Pons (tissue), 1 donor: ENCODE measurements around the gene GATA3.

Source experiments
- DNase-seq: peaks from one replicate; pipeline ENCODE4 v3.0.0-alpha.2; 2016; ENCODE audit warnings: low spot score

Gene GATA3

DNA sequence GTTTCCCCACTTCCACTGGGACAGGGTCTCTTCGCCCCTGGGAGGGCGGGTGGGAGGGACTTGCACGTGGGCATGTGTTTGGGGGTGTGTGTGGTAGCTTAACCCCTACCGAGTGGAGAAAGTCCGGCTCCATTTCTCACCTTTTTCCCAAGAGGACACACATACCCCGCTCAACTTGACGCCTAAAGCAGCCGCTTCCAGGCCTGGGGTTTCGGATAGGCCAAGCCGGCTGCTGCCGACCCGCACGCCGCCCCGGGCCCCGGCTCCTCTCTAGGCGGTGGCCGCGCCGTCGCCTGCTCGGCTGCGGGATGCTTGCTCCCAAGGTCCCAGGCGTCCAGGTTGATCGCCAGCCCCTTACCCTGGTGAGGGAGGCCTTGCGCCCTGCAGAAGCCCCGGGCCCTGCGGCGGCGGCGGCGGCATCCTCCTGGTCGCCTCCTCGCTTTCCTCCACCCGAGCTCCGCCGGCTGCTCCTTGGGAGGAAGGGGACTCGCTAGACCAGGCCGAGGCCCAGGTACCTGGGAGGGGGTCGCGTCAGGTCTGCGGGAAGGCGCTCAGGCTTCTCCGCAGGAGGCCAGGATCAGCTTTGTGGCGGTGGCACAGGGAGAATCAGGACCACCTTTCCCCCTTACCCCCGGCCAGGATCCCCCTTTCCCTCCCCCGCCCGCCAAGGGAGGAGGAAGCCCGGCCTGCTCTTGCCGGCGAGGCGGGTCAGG, 3.2 kb upstream of the GATA3 start:
- DNase-seq, result no peak

DNA sequence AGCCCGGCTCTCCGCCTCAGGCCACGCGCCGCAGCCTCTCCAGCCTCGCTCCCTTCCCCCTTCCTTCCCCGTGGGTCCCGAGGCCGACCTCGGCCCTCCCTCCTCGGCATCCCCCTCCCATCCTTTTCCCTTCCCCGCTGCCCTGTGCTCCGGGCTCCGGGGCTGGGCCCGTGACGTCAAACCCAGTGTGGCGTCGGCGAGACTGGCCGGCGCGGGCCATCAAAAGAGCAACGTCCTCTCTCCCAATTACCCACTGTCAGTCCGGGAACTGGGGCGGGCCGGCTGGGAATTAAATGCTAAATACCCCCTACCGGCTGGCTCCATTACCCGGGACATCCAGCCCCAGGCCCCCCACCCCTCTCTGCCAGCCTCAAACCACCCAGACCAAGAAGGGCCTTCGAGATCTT, 2.6 kb upstream of the GATA3 start:
- no peak for DNase-seq

DNA sequence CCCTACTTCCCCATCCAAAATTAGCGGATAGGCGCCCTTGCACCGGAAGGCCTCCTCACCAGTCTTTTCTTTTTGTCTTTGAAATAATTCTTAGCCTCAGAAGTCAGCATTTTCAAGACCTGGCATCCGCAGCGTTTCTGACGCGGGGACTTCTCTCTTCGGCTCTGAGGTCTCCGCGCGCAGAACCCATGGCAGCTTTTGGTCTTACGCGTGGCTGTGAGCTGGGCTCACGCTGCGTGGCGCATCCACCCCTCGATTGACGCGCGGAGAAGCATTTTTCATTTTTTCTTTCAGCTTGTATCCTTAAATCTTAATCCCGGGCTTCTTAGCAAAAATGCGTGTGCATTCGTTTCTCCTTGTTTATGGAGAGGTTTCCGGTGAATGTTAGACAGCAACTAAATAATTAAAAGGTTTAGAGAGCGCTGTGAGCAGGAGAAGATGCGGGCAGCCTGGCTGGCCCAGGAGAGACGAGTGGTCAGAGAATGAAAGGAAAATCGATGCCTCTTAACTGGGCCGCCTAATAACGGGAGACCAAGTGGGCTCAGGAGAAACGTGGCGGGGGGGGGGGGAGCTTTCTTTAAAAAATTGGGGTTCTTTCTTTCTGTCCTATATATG, 2.0 kb upstream of the GATA3 start:
- DNase-seq, result no peak

DNA sequence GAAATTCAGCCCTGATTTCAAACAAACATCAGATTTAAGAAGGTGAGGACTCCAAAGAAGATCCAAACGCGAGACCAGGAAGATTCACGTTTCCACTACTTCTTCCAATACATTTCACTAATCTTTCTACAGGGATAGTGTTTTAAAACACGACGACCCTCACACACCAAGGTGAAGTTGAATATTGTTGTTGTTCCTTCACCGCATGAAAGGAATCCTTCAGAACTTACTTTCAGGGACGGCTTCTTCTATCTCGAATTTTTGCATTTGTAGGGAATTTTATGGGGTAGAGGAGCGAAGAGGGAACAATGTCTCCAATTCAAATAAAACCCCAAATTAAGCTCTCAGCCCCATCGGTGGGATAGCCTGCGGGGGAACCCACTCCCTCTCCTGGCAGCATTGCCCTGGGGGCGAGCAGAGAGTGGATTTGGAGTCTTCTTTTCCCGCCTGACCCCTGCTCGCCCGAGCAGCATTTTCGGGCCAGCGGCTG, 1.5 kb upstream of the GATA3 start:
- DNase-seq, result no peak

DNA sequence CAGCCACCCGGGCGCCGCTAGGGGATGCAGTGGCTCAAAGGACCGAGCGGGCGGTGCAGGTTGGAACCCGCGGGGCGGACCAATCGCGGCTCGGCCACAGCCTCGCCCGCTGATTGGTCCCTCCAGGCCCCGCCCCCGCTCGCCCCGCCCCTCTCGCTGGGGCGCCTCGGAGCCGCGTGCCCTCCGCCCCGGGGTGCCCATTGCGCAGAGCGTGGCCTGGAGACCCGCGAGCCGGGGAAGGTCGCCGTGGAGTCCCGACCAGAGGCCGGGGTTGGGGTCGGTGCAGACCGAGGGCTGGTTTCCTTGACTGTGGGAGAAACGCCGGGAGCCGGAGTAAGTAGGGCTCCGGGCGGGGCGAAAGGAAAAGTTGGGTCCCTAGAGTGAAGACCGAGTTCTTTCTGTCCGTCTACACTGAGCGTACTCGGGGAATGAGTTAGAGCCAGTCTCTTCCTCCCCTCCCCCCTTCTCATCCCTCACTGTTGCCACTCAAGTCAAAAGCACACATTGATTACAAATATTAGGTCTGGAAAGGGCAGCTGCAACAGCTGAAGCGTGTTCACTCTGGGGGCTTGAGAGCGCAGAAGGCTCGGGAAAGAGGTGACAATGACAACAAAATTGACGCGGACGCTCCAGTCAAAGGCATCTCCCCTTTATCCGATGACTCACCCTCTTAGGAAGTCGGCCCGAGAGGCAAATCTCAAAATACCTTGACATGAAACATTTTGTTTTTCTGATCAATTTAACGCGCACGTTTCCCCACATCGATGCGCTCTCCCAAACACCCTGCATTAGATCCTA, 843 bp upstream of the GATA3 start:
- peak; percentile 41 for DNase-seq

DNA sequence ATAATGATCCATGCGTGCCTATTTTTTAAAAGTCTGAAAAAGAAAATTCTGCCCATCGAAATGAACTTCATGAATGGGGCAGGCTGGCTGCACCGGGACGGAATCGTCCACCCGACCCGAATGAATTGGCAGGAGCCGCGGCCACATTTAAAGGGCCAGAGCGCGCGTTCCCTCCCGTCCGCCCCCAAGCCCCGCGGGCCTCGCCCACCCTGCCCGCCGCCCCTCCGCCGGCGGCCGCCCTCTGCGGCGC, 319 bp upstream of the GATA3 start:
- DNase-seq, result no peak

DNA sequence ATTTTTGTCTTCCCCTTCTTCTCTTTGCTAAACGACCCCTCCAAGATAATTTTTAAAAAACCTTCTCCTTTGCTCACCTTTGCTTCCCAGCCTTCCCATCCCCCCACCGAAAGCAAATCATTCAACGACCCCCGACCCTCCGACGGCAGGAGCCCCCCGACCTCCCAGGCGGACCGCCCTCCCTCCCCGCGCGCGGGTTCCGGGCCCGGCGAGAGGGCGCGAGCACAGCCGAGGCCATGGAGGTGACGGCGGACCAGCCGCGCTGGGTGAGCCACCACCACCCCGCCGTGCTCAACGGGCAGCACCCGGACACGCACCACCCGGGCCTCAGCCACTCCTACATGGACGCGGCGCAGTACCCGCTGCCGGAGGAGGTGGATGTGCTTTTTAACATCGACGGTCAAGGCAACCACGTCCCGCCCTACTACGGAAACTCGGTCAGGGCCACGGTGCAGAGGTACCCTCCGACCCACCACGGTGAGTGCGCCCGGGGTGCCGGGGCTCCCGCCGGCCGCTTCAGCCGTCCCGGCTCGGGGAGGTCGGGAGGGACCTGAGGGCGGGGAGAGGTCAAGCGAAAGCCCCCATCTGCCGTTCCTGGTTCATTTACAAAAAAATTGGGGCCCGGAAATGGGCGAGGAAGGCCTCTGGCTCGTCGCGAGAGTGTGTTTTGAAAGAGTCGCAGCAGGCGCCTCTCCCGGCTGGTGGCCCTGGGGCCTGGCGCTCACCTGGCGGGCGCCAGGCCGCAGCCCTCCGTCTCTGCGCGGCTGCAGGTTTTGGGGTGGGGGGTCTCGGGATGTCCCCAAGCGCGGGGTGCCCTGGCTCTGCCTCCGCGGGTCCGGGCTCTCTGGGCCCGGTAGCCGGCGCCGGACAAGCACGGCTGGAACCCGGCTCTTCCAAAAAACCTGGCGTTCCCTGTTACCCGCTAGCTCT, 1.2 kb downstream of the GATA3 start:
- DNase-seq, result no peak

DNA sequence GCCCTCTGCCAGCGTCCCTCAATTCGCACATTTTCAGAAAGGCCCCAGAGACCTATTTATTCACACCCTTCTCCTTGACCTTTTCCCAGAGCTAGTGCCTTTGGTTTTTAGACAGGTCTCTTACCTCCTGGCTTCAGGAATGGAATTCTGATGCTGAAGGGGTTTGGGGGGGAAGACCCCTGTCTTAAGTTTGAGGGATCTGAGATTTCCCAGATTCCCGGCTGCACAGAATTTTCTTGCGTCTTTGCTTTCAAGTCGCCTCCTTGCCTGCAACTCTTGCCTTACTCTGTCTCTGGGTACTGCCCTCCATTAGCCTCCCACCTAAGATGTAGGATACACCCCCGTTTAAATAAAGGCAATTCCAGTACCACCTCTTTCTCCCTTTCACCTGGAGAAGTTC, 1.9 kb downstream of the GATA3 start:
- DNase-seq, result no peak

DNA sequence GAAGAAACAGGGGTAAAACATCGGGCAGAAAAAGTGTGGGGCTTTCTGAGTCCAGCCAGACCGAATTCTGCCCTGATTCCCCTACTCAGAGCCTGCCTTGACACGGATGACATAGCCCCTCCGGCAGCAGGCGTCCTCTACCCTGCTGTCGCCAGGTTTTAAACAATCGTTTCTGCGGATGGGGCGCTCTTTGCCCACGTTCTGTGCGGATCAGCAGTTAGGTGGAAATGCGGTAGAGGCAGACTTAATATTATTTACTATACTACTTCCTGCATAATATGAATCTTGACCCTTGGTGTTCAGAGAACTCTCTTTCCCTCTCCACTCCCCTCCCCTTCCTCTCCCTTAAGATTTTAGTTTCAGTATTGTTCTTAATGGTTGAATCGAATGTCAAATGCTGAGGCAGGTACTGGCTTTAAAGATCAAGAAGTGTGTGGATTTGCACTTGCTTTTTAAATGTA, 2.4 kb downstream of the GATA3 start:
- DNase-seq, result no peak

DNA sequence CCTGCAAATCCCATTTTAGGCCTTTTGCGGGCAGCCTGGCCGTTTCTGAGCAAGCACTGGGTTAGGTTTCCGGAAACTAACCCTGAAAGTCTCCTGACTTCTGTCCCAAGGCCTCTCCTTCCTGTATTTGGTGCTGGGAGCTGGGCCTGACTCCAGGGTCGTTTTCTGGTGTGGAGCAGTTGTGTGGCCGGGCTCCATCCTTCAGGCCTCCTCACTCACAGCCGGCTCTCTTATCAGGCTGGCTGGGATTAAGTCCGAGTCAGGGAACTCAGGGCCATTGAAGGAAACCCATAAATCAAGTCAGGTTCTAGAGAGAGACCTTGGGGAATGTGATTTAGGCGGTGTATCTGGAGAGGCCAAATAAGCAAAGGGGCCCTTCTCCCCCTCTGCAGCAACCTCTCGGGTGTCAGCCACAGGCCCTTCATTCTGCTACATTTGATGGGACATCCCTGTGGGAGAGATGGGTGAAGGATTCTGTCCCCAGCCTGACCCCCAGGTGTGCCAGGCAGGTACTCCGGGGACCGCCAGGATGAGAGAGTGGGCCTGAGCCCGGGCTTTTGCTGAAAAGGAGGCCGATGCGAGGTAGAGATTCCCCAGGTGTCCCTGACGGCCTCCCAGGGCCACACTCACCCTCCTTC, 3.3 kb downstream of the GATA3 start:
- no peak for DNase-seq

DNA sequence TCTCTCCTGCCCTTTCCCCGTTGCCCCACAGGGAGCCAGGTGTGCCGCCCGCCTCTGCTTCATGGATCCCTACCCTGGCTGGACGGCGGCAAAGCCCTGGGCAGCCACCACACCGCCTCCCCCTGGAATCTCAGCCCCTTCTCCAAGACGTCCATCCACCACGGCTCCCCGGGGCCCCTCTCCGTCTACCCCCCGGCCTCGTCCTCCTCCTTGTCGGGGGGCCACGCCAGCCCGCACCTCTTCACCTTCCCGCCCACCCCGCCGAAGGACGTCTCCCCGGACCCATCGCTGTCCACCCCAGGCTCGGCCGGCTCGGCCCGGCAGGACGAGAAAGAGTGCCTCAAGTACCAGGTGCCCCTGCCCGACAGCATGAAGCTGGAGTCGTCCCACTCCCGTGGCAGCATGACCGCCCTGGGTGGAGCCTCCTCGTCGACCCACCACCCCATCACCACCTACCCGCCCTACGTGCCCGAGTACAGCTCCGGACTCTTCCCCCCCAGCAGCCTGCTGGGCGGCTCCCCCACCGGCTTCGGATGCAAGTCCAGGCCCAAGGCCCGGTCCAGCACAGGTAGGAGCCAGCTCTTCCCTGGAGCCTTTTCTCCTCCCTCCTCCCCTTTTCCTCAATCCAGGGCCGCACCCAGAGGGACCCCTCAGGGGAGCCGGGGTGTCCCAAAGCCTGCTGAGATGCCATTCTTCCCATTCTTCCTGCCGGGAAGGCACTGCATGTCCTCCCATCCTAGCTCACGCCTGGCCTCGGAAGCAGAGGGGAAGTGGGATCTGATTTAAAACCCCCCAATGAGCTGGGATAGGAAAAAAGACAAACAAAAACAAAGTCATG, 4.0 kb downstream of the GATA3 start:
- no peak for DNase-seq

DNA sequence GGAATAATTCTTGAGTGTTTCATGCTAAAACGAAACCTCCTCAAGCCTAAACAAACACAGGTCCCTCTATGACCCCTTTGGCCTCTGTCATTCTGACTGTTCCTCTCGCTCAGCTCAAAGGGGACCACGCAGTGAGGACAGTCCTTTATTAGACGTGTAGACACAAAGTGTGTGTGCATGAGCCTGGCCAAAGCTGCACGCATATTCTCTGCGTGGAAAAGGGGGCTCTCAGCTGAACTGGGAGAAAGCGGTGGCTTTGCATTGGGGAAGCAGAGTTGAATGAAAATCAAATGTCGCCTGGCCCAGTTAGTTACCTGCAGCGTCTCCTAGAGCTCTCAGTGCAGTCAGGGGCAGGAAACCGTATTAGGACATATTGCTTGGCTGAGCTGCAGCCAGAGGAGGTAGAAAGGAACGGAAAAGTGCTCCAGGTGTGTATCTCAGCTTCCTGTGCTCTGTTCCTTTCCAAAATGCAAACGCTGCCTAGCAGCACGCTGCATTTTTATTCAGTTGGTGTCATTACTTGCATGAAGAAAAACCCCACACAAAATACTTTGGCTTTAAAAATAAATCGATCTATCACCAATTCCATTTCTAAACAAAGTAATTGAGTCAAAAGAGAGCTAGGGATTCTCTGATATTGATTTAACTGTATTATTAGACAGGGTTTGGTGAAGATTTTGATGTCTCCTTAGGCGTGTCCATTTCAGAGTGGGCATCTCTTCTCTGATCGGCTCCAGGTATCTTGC, 4.9 kb downstream of the GATA3 start:
- DNase-seq, result no peak

DNA sequence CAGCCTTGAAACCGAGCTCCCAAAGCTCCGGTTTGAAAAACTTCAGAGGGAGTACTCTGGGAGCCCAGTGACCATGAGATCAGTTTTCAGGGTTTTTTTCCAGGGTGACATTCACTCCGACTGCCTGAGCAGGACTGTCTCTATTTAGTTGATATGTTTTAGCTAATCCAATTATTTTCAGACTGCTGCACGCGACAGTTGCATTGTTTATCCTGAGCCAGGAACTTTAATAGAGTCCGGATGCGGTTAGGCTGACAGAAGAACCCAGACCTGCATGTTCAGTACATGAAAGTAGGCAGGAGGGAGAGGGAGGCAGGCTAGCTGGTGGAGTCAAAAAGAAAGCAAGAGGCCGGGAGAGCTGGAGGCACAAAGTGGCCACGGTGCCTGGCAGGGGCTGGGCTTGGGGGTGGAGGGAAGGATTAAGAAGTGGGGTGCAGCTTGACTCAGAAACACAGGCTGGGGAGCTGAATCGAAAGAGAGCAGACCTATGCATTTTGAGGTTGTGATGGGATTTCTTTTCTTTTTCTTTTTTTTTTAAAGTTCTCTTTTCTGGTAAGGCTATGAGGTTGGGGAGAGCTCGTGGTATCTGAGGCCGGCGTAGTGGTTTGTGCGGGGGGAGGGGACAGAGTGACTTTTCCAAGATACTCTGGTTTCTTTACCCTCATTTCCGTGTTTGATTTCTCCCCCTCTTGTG, 5.7 kb downstream of the GATA3 start:
- DNase-seq, result no peak

DNA sequence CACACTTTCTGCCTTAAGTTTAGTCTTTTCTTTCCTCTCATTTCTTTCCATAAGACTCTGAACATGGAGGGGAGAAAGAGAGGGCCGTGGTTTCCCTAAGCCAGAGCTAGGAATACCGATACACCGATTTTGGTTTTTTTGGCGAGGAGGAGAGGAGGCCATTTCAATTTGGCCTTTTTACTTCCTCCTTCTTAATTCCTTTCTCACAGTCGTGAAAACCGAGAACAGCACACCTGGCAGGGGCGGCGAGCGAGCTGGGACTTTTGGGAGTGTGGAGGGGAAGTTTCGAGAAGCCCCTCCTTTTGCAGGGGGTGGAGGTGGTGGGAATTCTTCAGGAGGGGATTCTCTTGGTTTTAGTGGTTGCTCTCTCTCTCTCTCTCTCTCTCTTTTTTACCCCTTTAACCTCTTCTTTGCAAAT, 6.2 kb downstream of the GATA3 start:
- no peak for DNase-seq

DNA sequence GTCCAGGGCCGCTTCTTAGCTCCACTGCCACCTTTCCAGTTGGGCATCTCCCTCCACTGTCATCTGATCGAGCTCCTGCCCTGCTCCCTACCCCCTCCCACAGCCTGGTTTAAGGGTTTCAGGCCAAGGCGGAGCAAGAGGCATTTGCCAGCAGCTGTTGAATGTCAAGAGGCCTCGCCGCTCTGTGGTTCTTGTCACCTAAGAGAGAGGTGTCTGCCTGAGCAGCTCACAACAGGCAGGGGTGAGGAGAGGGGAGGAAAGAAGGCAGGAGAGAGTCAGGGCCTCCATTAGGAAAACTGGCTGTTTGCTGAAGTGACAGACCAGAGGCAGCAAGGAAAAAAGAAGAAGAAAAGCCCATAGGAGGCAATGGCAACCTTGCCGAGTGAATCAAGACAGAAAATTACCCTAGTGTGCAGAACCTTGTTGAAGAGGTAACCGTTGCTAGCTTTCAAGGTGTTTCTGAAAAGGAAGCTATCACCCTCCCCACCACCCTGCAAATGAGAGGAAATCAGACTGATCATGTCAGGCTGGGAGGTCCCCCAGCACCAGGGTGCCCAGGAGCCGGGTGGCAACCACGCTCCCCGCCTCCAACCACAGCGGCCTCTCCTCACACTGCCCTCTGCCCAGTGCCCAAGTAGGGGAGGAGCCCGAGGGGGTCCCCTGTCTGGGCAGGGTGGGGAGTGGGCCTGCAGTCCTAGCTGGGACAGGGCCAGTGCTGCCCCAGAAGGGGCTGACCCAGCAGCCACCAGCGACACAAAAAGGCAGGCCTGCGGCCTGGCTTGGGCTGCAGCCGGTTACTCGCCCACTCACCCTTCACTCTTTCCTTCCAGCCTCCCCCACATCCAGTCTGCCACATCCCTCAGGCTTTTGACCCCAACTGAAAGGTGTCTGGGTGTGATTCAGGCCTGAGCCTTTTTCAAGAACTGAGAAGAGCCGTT, 7.1 kb downstream of the GATA3 start:
- DNase-seq, result no peak

DNA sequence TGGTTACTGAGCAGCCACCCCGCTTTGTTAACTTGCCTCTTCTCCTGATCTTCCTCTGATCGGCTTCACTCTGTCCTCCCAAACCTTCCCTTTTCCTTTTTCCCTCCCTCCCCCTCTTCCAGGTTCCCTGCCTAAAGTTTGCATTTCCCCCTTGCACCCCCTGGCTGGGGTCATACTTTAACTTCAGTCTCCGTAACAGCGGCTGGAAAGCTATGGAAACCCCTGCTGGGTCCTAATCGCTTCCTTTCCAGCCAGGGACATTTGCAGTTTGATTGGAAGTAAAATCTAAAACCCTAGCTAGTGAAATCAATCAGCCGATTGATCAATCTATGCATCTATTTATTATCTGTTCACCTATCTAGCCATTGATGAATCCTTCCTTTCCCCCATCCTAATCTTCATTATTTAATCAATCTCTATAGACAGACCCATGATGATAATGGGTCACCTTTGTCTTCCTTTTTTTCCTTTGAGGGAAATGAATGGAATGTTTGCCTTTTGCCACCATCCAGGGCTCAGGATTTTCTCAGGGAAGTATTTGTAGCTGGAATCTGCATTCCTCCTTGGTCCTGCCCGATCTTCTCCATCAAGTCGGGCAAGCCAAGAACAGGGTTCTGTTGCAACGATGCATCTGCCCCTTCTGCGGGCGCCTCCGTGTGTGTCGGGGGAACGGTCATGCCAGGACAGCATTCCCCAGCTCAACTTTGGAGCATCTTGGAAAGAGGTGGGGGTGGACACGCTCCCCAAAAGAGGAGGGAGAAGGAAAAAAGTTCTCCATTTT, 8.8 kb downstream of the GATA3 start:
- DNase-seq, result no peak

DNA sequence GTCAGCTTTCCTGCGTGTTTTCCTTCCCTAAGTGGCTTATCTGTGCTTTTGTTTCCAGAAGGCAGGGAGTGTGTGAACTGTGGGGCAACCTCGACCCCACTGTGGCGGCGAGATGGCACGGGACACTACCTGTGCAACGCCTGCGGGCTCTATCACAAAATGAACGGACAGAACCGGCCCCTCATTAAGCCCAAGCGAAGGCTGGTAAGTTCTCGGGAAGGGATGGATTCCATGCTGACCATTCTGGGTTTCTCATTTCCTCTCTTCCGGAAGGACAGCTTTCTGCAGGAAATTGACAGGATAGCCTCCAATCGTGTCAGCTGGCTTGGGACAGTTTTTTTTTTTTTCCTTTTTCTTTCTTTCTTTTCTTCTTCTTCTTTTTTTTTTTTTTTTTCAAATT, 9.4 kb downstream of the GATA3 start:
- DNase-seq, result no peak
